Aorta (tissue), 5 donors: ENCODE measurements around the gene VASH2. TPM values are rescaled to one million over a fixed set of nuclear protein-coding genes. Genes with fewer than 3 reads are reported as not detected.

Source experiments
- ATAC-seq: fragments of 200-7000 bp; cut with Tn5 transposase; one replicate; pipeline ENCODE4 v1.9.1; 2022; ENCODE audit warnings: moderate library complexity; ENCODE audit not compliant: low FRiP score
- DNase-seq, 2 donors: peaks; one replicate each; pipeline ENCODE4 v3.0.0-alpha.2; 2020
- H3K27ac ChIP-seq, 2 donors: one replicate each; pipeline ENCODE4 v1.5.1; 2013; ENCODE audit warnings: low read length in 2 of 2, mild to moderate bottlenecking in 2 of 2, moderate library complexity in 2 of 2, control low read depth in 1 of 2, inconsistent platforms in 1 of 2, low read depth in 1 of 2
- H3K27me3 ChIP-seq, 2 donors: one replicate each; pipeline ENCODE4 v1.6.1; 2013; ENCODE audit warnings: control low read depth in 1 of 2, low read length in 1 of 2, mild to moderate bottlenecking in 1 of 2, moderate library complexity in 1 of 2; ENCODE audit not compliant: insufficient read depth in 2 of 2, control insufficient read depth in 1 of 2
- H3K36me3 ChIP-seq, 2 donors: one replicate each; pipeline ENCODE4 v1.6.1; 2013; ENCODE audit warnings: control low read depth in 1 of 2, low read length in 1 of 2, mild to moderate bottlenecking in 1 of 2; ENCODE audit not compliant: insufficient read depth in 2 of 2, control insufficient read depth in 1 of 2
- H3K4me1 ChIP-seq, 2 donors: one replicate each; pipeline ENCODE4 v1.6.1; 2013; ENCODE audit warnings: low read length in 2 of 2, control low read depth in 1 of 2, mild to moderate bottlenecking in 1 of 2, moderate library complexity in 1 of 2; ENCODE audit not compliant: insufficient read depth in 2 of 2, control insufficient read depth in 1 of 2
- H3K4me3 ChIP-seq, 2 donors: one replicate each; pipeline ENCODE4 v1.5.1; 2013; ENCODE audit warnings: low read length in 2 of 2, control low read depth in 1 of 2, mild to moderate bottlenecking in 1 of 2
- H3K9me3 ChIP-seq: one replicate; pipeline ENCODE4 v1.6.1; 2013; ENCODE audit warnings: mild to moderate bottlenecking, low read length; ENCODE audit not compliant: control insufficient read depth
- WGBS, 2 donors: extraction: QIAGEN DNeasy Blood & Tissue Kit; methylation state at CpG; one replicate each; pipeline ENCODE4 v1.1.7; 2013; 5-methylcytosine and 5-hydroxymethylcytosine counted together
- intact Hi-C, 2 donors: fragments of 100-400 bp; cut with DNase I; formaldehyde crosslinking; loops; one replicate each; pipeline versions ENCODE4 v1.14.2 to v1.15.0; 2022
- polyA plus RNA-seq, 2 donors: library from polyadenylated mRNA; stranded (reverse); fragments of 200-250 nt; gene quantifications; one replicate each; pipeline ENCODE4 v1.2.3, GENCODE V29; 2013
- total RNA-seq, 2 donors: library from RNA; stranded (reverse); fragmentation: NEBNext Ultra II Directional; extraction: Animal tissue kit (Norgen Biotek cat#: 25700); gene quantifications; one replicate each; pipeline ENCODE4 v1.2.1, GENCODE V29; 2021
- donor health status: healthy with polysubstance abuse.
- donor health status: Bipolar disorder and iron deficiency.
- donor health status: DM: no; HTN: no; CAD: no.
- donor health status: DM: no; HTN: no; CAD: no.
- donor health status: DM: yes; HTN: yes; CAD: no.

The VASH2 gene
- total and polyA plus RNA-seq, 4 donors, result 0.26 to 1.8 (median 0.33) TPM

DNA sequence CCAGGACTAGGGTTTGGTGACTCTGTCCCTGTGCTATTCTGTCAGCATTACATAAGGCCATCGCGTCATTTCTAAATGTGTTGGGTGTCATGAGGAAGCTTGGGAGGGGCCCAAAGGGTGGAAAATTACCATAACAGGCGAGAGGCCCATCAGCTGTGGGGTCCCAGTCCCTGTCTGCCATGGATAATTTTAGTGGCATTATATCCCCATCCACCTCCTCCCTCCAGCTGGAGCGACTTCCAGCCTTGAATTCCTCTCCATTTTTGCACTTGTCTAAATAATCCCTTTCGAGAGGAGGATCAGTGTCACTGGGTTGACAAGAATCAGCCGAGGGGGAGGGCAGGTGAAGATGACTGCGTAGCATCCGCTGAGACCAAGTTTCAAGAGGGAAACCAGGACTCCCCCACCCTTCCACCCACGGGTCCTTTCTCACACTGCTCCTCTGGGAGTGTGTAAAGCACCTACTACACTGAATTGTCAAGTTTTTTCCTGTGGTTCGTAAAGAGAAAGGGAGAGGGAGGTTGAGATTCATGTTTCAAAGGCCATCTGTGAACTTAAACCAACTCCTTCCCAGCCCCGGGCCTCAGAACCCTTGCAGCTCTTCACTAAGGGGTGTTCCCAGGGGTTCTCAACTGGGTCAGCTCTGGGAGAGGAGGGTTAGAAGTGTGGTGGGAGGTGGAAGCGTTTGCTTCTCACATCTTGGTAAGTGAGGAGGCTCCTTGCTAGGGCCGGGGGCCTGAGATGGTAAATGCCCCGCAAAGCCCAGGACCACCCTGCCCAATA, 29.2 kb downstream of the VASH2 start:
- intact Hi-C loops, result no loop called here
- H3K27me3 ChIP-seq, result no peaks in the 10 kb centered on the region
- DNase-seq (no peak), ATAC-seq (no peak)
- no peak overlapping the region for H3K27ac ChIP-seq
- H3K4me3 ChIP-seq, result no peak overlapping the region
- no peaks in the 10 kb centered on the region for H3K4me1 ChIP-seq
- H3K9me3 ChIP-seq, result no peaks in the 10 kb centered on the region
- no peaks in the 10 kb centered on the region for H3K36me3 ChIP-seq
- WGBS, 2 donors, result 95 to 97% methylated on average over 14 of the region's 14 CpGs

DNA sequence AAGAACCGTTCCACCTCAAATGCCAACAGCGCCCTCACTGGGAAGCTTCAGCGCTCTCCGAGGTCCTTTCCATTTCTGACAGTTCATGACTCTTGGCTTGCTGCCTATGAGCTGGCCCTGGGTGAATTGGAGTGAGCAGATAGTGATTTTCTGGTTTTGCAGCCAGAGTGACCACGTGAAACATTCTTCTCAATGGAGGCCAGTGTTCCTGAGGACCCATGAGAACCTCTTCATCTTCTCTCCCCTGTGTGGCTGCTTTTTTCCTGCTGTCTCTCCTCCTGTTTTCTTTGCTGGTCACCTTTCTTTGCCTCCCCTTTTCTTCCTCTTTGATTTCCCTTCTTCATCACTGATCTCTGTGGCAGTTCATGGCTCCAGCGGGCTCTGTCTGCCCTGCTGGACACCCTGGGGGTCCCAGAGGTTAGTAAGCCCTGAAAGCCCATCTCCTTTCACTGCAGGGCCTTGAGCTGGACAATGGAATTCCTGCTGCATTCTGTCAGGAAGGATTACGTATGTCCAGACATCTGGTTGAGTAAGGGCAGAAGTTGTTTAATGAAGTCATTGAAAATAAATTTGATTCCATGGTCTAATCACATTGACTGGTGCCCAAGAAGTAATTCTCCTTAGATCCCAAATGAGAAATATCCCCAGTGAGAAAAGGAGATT, 29.9 kb downstream of the VASH2 start:
- Histone ChIP-seq H3K9me3 (no peaks in the 10 kb centered on the region), H3K4me1 (no peaks in the 10 kb centered on the region), H3K27ac (no peak overlapping the region), H3K27me3 (no peaks in the 10 kb centered on the region), H3K4me3 (no peak overlapping the region), H3K36me3 (no peaks in the 10 kb centered on the region)
- 90 to 91% methylated on average over 7 of the region's 7 CpGs for WGBS, 2 donors
- intact Hi-C loops, result no loop called here
- ATAC-seq, result no peak
- DNase-seq, result no peak

DNA sequence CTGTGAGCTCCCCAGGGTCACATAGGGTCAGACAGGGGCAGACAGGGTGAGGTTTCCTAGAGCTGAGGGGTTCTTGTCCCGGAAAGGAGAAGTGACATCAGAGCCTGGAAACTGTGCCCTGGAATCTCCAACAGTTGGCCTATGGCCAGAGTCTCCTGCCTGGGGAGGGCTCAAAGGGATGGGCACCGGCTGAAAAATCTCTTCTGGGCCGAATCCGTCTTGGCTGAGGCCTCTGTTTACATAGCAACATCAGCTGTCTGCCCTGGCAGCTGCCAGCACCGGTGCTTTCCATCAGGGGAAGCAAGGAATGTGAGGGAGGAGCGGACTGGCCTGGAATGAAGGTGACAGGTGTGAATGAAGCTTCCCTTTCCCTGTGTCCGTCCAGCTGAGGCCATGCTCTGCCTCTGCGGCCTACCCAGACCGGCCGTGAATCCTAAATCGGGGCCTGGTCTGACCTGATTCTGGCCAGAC, 30.7 kb downstream of the VASH2 start:
- Histone ChIP-seq H3K4me3 (no peak overlapping the region), H3K27me3 (no peaks in the 10 kb centered on the region), H3K36me3 (no peaks in the 10 kb centered on the region), H3K27ac (no peak overlapping the region), H3K4me1 (no peaks in the 10 kb centered on the region), H3K9me3 (no peaks in the 10 kb centered on the region)
- intact Hi-C loops, result no loop called here
- DNase-seq, result no peak
- ATAC-seq, result peak; percentile 44
- 30 to 41% methylated on average over 11 of the region's 11 CpGs for WGBS, 2 donors

DNA sequence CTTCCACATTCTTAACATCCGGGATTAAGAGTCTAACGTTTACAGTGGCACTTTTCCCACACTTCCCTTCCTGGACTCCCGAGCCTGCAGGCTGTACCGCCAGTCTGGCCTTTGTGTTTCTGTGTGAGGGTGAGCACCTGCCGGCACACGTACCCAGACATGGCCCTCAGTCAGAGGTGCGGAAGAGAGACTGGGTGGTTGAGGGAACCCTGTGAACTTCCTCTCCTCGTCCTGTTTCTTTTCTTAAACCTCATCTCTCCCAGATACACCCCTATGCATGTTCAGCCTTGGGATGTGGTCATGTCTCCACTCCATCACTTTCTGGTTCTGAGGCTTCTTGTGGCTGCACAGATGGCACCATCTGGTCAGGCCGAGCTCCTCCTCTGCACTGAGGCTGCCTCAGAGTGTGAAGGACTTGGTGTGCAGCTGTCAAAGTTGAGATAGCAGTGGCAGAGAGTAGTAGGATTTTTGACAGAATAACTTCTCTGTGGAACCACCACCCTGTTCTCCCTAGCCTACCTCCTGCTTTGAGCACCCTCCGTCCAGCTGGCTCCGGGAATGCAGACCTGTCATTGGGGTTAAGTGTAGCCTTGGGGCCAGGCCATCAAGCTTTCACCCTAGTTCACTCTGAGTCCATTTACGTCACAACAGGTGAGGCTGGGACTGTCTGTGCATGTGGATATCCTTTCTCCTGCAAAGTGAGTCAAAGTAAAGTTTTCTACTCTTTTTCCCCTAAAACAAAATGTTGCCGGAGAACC, 31.4 kb downstream of the VASH2 start:
- no peaks in the 10 kb centered on the region for H3K36me3 ChIP-seq
- no peak overlapping the region for H3K4me3 ChIP-seq
- no peaks in the 10 kb centered on the region for H3K27me3 ChIP-seq
- no peak overlapping the region for H3K27ac ChIP-seq
- H3K9me3 ChIP-seq, result no peaks in the 10 kb centered on the region
- ATAC-seq (no peak), DNase-seq (no peak)
- intact Hi-C loops, result no loop called here
- H3K4me1 ChIP-seq, result no peaks in the 10 kb centered on the region
- WGBS, 2 donors, result 15 to 22% methylated on average over 13 of the region's 13 CpGs

DNA sequence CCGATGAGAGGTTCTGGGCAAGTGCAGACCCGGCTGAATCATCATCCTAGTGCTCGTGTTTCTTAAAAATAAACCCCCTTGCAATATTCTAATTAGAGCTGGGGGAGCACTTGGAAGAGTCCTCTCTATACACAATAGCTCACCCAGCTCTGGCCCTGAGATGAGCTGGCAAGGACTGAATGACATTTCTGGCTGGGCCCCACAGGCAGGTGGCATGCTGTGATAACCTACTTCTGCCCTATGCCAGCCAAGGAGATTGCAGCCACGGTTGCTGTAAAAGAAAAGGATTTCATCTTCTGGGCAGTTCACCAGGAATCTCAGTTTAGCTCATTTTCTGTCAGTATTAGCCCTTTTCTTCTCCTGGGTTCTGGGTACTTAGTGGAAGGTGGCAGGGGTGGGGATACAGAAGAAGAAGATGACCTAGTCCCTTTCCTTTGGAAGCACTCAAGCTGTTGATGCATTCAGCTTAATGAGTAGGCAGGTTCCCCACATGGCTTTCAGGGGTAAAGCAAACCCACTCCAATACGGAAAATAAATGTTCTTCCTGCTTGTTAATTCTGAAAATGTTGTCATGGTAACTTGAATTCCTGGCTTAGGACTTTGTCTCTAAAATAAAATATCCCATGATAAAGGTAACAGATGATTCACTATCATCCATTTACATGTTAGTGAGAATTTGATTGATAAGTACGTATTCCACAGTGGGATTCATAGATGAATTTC, 32.2 kb downstream of the VASH2 start:
- 19 to 26% methylated on average over 6 of the region's 6 CpGs for WGBS, 2 donors
- peak; percentile 4 for ATAC-seq

DNA sequence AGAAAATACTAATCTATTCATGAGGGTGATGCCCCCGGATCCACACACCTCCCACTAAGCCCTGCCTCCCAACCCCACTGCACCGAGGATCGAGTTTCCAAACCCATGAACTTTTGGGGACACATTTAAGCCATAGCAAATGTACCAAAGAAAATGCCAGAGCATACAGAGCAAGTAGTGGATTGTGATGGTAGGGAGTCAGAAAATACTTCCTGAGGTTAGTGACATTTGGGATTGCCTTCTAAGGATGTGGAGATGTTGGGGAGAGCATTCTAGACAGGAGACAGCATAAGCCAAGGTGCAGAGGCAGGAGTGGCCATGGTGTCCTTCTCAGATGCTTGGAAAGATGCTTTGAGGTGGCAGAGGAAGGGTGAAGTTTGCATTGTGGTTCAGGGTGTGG, 33.1 kb downstream of the VASH2 start:
- WGBS, 2 donors, result 93 to 95% methylated on average over 3 of the region's 3 CpGs
- H3K27me3 ChIP-seq, result no peaks in the 10 kb centered on the region
- no peak overlapping the region for H3K27ac ChIP-seq
- no peaks in the 10 kb centered on the region for H3K36me3 ChIP-seq
- H3K4me3 ChIP-seq, result no peak overlapping the region
- H3K4me1 ChIP-seq, result no peaks in the 10 kb centered on the region
- DNase-seq (no peak), ATAC-seq (no peak)
- no peaks in the 10 kb centered on the region for H3K9me3 ChIP-seq
- intact Hi-C loops, result no loop called here

More for the DNA sequence above, 32.2 kb downstream of the VASH2 start:
- H3K4me3 ChIP-seq, result no peak overlapping the region
- no peaks in the 10 kb centered on the region for H3K36me3 ChIP-seq
- no peak for DNase-seq
- no peaks in the 10 kb centered on the region for H3K9me3 ChIP-seq
- no peak overlapping the region for H3K27ac ChIP-seq
- no peaks in the 10 kb centered on the region for H3K27me3 ChIP-seq
- no peaks in the 10 kb centered on the region for H3K4me1 ChIP-seq
- intact Hi-C loops, result no loop called here

DNA sequence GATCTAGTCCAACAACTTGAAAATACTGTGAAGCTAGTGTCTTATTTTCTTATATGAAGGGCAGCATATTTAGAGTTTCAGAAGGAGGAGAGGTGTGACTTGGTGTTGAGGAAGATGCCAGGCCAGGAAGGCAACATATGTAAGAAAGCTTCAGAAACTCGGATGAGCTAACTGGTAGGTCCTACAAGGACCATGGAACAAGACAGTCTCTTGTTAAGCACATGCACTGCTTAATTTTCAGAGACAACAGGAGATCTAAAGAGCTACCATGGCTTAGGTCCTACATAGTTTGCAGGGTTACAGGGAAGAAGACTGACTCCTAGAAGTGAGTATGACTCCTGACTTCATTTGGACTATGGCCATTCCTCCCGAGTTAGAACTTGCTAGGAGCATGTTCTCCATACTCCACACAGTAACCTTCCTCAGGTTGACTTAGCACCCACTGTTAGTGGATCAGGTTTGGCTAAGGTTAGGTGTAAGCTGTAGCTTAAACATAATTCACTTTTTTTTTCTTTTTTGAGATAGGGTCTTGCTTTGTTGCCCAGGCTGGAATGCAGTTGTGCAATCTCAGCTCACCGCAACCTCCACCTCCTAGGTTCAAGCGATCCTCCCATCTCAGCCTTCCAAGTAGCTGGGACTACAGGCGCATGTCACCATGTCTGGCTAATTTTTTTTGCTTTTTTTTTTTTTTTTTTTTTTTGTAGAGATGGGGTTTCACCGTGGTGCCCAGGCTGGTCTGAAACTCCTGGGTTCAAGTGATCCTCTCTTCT, 34.4 kb downstream of the VASH2 start:
- WGBS, 2 donors, result 94 to 96% methylated on average over 6 of the region's 6 CpGs
- ATAC-seq, result no peak

DNA sequence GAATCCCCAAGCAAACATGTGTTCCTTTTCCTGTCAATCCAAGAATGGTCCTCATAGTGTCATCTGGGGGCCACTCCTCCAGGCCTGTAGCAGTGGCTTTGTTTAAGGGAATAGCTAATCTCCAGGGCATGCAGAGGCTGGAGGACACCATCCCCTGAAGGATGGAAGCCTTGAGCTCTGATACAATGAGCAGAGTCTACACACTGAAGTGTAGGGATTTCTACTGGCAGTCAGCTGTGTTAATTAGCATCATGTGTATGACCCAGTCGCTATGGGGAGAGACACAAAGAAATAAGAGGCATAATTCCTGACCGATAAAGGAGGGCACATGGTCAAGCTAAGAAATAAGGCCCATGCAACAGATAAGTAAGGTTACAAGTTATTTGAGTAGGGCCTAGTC, 36.2 kb downstream of the VASH2 start:
- Histone ChIP-seq H3K4me1 (no peaks in the 10 kb centered on the region), H3K27me3 (no peaks in the 10 kb centered on the region), H3K27ac (no peak overlapping the region), H3K4me3 (no peak overlapping the region), H3K36me3 (peaks cover 0 to 3% of the 10 kb centered on the region in 2 donors), H3K9me3 (no peaks in the 10 kb centered on the region)
- 94 to 96% methylated on average over 2 of the region's 2 CpGs for WGBS, 2 donors
- intact Hi-C loops, result no loop called here
- no peak for ATAC-seq
- DNase-seq, result no peak

More for the DNA sequence above, 34.4 kb downstream of the VASH2 start:
- DNase-seq, result no peak
- no peaks in the 10 kb centered on the region for H3K27me3 ChIP-seq
- H3K9me3 ChIP-seq, result no peaks in the 10 kb centered on the region
- H3K4me3 ChIP-seq, result no peak overlapping the region
- peaks cover 0 to 3% of the 10 kb centered on the region in 2 donors for H3K36me3 ChIP-seq
- no peak overlapping the region for H3K27ac ChIP-seq
- no peaks in the 10 kb centered on the region for H3K4me1 ChIP-seq
- intact Hi-C loops, result no loop called here
